Stimulated activated naive CD8-positive, alpha-beta T cell treated with anti-CD3 and anti-CD28 coated beads, Interleukin-15, amount 100 ng/mL, for 72 hours (primary cell): ENCODE data around the gene RPTOR.

ENCODE experiments used
- ATAC-seq: fragments of 150-1000 bp; cut with Tn5 transposase; 2 replicates; pipeline ENCODE4 v1.10.0; 2021; ENCODE audit warnings: mild to moderate bottlenecking, moderate library complexity
- DNase-seq, 2 donors: peaks; one replicate each; pipeline ENCODE4 v3.0.0; 2021 to 2022
- H3K27ac Mint-ChIP-seq, 2 donors: one replicate each; pipeline ENCODE4 v1.8.0; 2022; ENCODE audit warnings: mild to moderate bottlenecking in 2 of 2, mixed read lengths in 2 of 2, moderate library complexity in 2 of 2
- H3K27me3 Mint-ChIP-seq: one replicate; pipeline ENCODE4 v1.8.0; 2022; ENCODE audit warnings: mixed read lengths
- H3K4me1 Mint-ChIP-seq: one replicate; pipeline ENCODE4 v1.8.0; 2022; ENCODE audit warnings: mild to moderate bottlenecking, mixed read lengths
- H3K4me3 Mint-ChIP-seq, 2 donors: one replicate each; pipeline ENCODE4 v1.8.0; 2022; ENCODE audit warnings: mild to moderate bottlenecking in 2 of 2, mixed read lengths in 2 of 2, moderate library complexity in 1 of 2
- H3K9me3 Mint-ChIP-seq, 2 donors: one replicate each; pipeline ENCODE4 v1.8.0; 2022; ENCODE audit warnings: mixed read lengths in 2 of 2

RPTOR gene

DNA sequence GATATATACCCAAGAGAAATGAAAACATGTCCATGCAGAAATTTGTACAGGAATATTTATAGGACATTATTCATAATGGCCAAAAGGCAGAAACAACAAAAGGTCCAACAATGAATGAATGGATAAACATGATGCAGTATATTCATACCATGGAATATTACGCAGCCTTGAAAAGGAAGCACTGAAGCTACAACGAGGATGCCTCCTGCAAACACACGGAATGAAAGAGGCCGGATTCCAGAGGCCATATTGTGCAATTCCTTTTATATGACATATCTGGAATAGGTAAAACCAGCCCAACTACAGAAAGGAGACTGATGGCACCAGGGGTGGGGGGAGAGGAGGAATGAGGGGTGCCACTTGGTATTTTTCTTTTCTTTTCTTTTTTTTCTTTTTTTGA lies 432.5 kb downstream of the RPTOR start:
- Mint-ChIP-seq H3K4me3 (no peak overlapping the region), H3K27me3 (peaks cover 30% of the 10 kb centered on the region), H3K9me3 (no peaks in the 10 kb centered on the region), H3K27ac (no peak overlapping the region), H3K4me1 (peaks cover 13% of the 10 kb centered on the region)
- DNase-seq (no peak), ATAC-seq (no peak)

GRCh38 chr17:80978499-80979497 lies 434.2 kb downstream of the RPTOR start:
- no peak for DNase-seq
- H3K9me3 Mint-ChIP-seq = no peaks in the 10 kb centered on the region
- H3K4me1 Mint-ChIP-seq = peaks cover 13% of the 10 kb centered on the region
- no peak overlapping the region for H3K4me3 Mint-ChIP-seq
- ATAC-seq = no peak
- H3K27ac Mint-ChIP-seq = no peak overlapping the region
- peaks cover 38% of the 10 kb centered on the region for H3K27me3 Mint-ChIP-seq

GRCh38 chr17:80979547-80980378 lies 435.1 kb downstream of the RPTOR start:
- H3K4me3 Mint-ChIP-seq = peak overlapping the region in 1 of 2 donors; percentile 67
- ATAC-seq (no peak), DNase-seq (no peak)
- no peak overlapping the region for H3K27ac Mint-ChIP-seq
- no peaks in the 10 kb centered on the region for H3K9me3 Mint-ChIP-seq
- H3K27me3 Mint-ChIP-seq = peaks cover 28% of the 10 kb centered on the region
- H3K4me1 Mint-ChIP-seq = peaks cover 13% of the 10 kb centered on the region

DNA sequence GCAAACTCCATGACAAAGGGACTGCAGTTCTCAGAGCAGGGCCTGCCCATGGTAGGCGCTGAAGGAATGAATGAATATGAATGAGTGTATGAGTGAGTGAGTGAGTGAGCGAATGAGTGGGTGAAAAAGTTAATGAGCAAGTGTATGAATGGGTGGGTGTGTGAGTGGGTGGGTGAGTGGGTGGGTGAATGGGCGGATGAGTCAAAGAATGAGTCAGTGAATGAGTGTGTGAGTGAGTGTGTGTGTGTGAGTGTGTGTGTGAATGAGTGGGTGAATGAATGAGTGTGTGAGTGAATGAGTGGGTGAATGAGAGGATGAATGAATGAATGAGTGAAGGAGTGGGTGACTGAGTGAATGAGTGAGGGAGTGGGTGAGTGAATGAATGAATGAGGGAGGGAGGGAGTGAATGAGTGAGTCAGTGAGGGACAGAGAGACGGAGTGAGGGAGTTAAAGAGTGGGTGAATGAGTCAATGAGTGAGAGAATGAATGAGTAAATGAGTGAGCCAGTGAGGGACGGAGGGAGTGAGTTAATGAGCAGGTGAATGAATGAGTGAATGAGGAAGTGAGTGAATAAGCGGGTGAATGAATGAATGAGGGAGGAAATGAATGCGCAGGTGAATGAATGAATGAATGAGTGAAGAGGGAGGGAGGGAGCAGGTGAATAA lies 435.9 kb downstream of the RPTOR start:
- no peak overlapping the region for H3K27ac Mint-ChIP-seq
- DNase-seq = no peak
- peaks cover 13% of the 10 kb centered on the region for H3K4me1 Mint-ChIP-seq
- ATAC-seq = peak; percentile 61
- no peaks in the 10 kb centered on the region for H3K9me3 Mint-ChIP-seq
- H3K4me3 Mint-ChIP-seq = peak overlapping the region; percentile 9 to 67
- peaks cover 23% of the 10 kb centered on the region for H3K27me3 Mint-ChIP-seq

GRCh38 chr17:80981062-80981902 lies 436.6 kb downstream of the RPTOR start:
- H3K4me1 Mint-ChIP-seq = peaks cover 13% of the 10 kb centered on the region
- H3K27ac Mint-ChIP-seq = no peak overlapping the region
- ATAC-seq (peak; percentile 72), DNase-seq (peak; percentile 44 to 57)
- H3K4me3 Mint-ChIP-seq = peak overlapping the region; percentile 56 to 67
- H3K9me3 Mint-ChIP-seq = no peaks in the 10 kb centered on the region
- H3K27me3 Mint-ChIP-seq = peaks cover 23% of the 10 kb centered on the region

DNA sequence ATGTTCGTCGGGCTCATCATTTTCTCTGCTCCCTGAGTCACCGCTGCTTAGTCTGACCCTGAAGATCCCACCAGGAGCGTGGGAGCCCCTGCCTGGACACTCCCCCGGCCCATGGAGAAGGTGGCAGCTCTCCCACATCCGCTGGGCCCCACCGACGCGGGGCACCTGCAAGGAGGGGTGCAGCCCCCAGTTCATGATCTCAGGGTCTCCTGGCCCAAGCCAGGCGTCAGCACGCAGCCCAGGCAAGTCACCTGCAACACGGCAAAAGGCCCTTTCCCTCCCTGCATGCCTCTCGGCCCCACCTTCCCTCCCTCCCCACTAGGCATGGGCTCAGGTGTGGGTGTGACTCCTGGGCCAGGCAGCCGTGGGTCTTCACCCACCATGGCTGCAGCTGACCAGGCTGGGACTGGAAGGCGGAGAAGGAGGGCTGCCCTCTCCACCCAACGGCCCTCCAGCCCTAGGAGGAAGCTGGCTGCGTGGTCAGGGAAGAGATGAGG lies 437.3 kb downstream of the RPTOR start:
- peak overlapping the region in 1 of 2 donors; percentile 56 for H3K4me3 Mint-ChIP-seq
- H3K27ac Mint-ChIP-seq = no peak overlapping the region
- peaks cover 16% of the 10 kb centered on the region for H3K4me1 Mint-ChIP-seq
- H3K9me3 Mint-ChIP-seq = no peaks in the 10 kb centered on the region
- peaks cover 28% of the 10 kb centered on the region for H3K27me3 Mint-ChIP-seq
- ATAC-seq (no peak), DNase-seq (no peak)

GRCh38 chr17:80982426-80982974 lies 437.9 kb downstream of the RPTOR start:
- H3K27ac Mint-ChIP-seq = no peak overlapping the region
- no peaks in the 10 kb centered on the region for H3K9me3 Mint-ChIP-seq
- H3K27me3 Mint-ChIP-seq = peaks cover 33% of the 10 kb centered on the region
- H3K4me3 Mint-ChIP-seq = no peak overlapping the region
- DNase-seq (no peak), ATAC-seq (no peak)
- peaks cover 19% of the 10 kb centered on the region for H3K4me1 Mint-ChIP-seq

- Mint-ChIP-seq H3K27ac (no peak overlapping the region), H3K4me1 (peaks cover 19% of the 10 kb centered on the region), H3K27me3 (peaks cover 37% of the 10 kb centered on the region), H3K9me3 (no peaks in the 10 kb centered on the region), H3K4me3 (no peak overlapping the region)
- no peak for DNase-seq
- ATAC-seq = no peak
Observed at GRCh38 chr17:80983545-80983944, 438.9 kb downstream of the RPTOR start.

DNA sequence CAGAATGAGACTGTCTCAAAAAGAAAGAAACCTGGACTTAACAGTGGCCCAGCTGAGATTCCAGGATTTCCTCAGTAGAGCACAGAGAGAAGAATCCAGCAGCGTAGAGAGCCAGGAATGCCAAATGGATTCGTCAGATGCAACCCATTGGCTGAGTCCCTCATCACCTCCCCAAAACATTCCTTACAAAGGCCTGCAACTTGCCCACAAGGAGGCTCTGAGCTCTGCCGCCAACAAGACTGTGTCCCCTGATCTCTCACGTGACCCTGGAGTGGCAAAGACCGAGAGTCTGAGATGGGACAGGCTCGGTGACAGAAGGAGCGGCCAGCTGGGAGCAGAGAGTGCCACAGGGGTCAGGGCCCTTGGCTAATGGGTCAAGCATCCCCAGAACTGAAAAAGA lies 440.1 kb downstream of the RPTOR start:
- no peak overlapping the region for H3K4me3 Mint-ChIP-seq
- DNase-seq = no peak

DNA sequence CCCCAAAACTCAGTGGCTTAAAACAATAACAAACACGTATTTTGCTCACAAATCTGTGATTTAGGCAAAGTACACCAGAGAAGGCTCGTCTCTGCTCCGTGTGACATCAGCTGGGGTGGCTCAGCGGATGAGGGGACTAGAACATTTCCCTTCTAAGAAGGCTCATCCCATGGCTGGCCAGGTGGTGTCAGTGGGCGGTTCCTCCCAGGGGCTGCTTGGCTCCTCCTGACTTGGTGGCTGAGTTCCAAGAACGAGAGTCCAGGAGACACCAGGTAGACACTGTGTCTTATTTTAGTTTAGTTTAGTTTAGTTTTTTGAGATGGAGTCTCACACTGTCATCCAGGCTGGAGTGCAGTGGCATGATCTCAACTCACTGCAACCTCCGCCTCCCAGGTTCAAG lies 441.4 kb downstream of the RPTOR start:
- Mint-ChIP-seq H3K4me1 (peaks cover 30% of the 10 kb centered on the region), H3K9me3 (no peaks in the 10 kb centered on the region), H3K27ac (peak overlapping the region in 1 of 2 donors; percentile 24), H3K4me3 (no peak overlapping the region), H3K27me3 (peaks cover 21% of the 10 kb centered on the region)
- no peak for ATAC-seq
- DNase-seq = no peak

More for the DNA sequence above, 440.1 kb downstream of the RPTOR start:
- Mint-ChIP-seq H3K9me3 (no peaks in the 10 kb centered on the region), H3K27ac (no peak overlapping the region), H3K27me3 (peaks cover 30% of the 10 kb centered on the region), H3K4me1 (peaks cover 30% of the 10 kb centered on the region)
- no peak for ATAC-seq

- Mint-ChIP-seq H3K4me3 (no peak overlapping the region), H3K9me3 (no peaks in the 10 kb centered on the region), H3K27ac (no peak overlapping the region), H3K4me1 (peaks cover 31% of the 10 kb centered on the region), H3K27me3 (peaks cover 21% of the 10 kb centered on the region)
- no peak for DNase-seq
- ATAC-seq = no peak
Observed at GRCh38 chr17:80986816-80987475, 442.3 kb downstream of the RPTOR start.

GRCh38 chr17:80987941-80988461 lies 443.4 kb downstream of the RPTOR start:
- Mint-ChIP-seq H3K27ac (no peak overlapping the region), H3K27me3 (peaks cover 19% of the 10 kb centered on the region), H3K4me3 (no peak overlapping the region), H3K4me1 (peaks cover 37% of the 10 kb centered on the region), H3K9me3 (no peaks in the 10 kb centered on the region)
- DNase-seq (no peak), ATAC-seq (no peak)

DNA sequence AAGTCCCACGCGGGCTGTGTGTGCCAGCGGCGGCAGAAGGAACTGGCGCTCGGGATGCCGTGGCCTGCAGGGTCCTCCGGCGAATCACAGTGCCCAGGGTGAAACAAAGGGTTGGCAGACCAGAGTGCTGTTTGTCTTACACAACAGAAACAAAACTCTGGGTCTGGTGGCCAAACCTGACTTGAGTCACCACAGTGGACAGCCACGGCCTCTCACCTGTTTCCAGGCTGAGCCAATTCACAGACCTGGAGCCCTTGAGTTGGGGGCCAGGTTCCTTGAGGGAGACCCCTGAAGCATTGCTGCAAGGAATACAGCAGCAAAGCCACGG lies 444.9 kb downstream of the RPTOR start:
- Mint-ChIP-seq H3K27me3 (peaks cover 13% of the 10 kb centered on the region), H3K4me1 (peaks cover 50% of the 10 kb centered on the region), H3K9me3 (no peaks in the 10 kb centered on the region), H3K27ac (no peak overlapping the region), H3K4me3 (peak overlapping the region in 1 of 2 donors; percentile 69)
- DNase-seq = no peak
- peak; percentile 2 for ATAC-seq
